Nephron progenitor cell (in vitro differentiated cells): ENCODE measurements around the gene MNX1.

ENCODE experiments used
- DNase-seq: peaks from one replicate; pipeline ENCODE4 v3.0.0; 2021
- H3K27ac Mint-ChIP-seq: 2 replicates; pipeline ENCODE4 v1.8.0; 2021; ENCODE audit warnings: mild to moderate bottlenecking, moderate library complexity, mixed read lengths
- H3K27me3 Mint-ChIP-seq: 2 replicates; pipeline ENCODE4 v1.8.0; 2021; ENCODE audit warnings: mild to moderate bottlenecking, low read depth, mixed read lengths; ENCODE audit not compliant: poor library complexity
- H3K36me3 Mint-ChIP-seq: 2 replicates; pipeline ENCODE4 v1.8.0; 2021; ENCODE audit warnings: low read depth, mixed read lengths
- H3K4me1 Mint-ChIP-seq: 2 replicates; pipeline ENCODE4 v1.8.0; 2021; ENCODE audit warnings: mixed read lengths
- H3K4me3 Mint-ChIP-seq: 2 replicates; pipeline ENCODE4 v1.8.0; 2021; ENCODE audit warnings: mild to moderate bottlenecking, moderate library complexity, mixed read lengths
- H3K9me3 Mint-ChIP-seq: 2 replicates; pipeline ENCODE4 v1.8.0; 2021; ENCODE audit warnings: mild to moderate bottlenecking, moderate library complexity, mixed read lengths
- TF ChIP-seq, protein P1 (sequence below): fragments of 200-600 bp; sonication (generic); IDR thresholded peaks from 2 replicates; pipeline ENCODE4 v1.5.0; 2021; ENCODE audit warnings: antibody characterized with exemption

Gene MNX1

DNA sequence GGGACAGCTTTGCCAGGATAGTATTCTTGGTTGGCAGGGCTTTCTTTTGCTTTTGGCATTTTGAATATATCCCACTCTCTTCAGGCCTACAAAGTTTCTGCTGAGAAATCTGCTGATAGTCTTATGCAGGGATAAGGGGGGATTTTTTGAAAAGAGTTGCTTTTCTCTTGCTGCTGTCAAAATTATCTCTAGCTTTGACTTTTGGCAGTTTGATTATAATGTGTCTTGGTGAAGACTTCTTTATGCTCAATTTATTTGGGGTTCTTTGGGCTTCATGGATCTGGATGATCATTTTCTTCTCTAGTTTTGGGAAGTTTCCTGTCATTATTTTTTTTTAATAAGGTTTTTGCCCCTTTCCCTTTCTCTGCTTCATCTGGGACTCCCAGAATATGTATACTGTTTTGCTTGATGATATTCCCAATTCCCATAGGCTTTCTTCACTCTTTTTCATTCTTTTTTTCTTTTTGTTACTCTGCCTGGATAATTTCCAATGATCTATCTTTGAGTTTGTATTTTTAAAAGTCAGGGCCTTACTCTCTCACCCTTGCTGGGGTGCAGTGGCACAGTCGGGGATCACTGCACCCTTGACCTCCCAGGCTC is 31.4 kb downstream of the MNX1 start:
- Mint-ChIP-seq H3K27me3 (no peaks in the 10 kb centered on the region), H3K9me3 (peaks cover 34% of the 10 kb centered on the region), H3K27ac (no peak overlapping the region), H3K4me1 (no peaks in the 10 kb centered on the region), H3K4me3 (no peak overlapping the region), H3K36me3 (peaks cover 39% of the 10 kb centered on the region)
- TF ChIP-seq, protein P1, sequence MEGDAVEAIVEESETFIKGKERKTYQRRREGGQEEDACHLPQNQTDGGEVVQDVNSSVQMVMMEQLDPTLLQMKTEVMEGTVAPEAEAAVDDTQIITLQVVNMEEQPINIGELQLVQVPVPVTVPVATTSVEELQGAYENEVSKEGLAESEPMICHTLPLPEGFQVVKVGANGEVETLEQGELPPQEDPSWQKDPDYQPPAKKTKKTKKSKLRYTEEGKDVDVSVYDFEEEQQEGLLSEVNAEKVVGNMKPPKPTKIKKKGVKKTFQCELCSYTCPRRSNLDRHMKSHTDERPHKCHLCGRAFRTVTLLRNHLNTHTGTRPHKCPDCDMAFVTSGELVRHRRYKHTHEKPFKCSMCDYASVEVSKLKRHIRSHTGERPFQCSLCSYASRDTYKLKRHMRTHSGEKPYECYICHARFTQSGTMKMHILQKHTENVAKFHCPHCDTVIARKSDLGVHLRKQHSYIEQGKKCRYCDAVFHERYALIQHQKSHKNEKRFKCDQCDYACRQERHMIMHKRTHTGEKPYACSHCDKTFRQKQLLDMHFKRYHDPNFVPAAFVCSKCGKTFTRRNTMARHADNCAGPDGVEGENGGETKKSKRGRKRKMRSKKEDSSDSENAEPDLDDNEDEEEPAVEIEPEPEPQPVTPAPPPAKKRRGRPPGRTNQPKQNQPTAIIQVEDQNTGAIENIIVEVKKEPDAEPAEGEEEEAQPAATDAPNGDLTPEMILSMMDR, result no peak
- no peak for DNase-seq

DNA sequence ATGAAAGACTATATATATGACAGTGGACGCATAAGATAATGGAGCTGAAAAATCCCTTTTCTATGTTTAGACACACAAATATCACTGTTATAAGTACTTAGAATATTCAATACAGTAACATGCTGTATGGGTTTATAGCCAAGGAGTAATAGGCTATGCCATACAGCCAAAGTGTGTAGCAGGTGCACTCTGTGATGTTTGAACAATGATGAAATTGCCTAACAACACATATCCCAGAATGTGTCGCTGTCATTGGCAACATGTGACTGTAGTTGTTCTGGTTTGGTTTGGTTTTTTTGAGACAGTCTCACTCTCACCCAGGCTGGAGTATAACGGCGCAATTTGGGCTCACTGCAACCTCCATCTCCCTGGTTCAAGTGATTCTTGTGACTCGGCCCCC is 34.8 kb downstream of the MNX1 start:
- no peak overlapping the region for H3K27ac Mint-ChIP-seq
- no peaks in the 10 kb centered on the region for H3K27me3 Mint-ChIP-seq
- no peak overlapping the region for H3K4me3 Mint-ChIP-seq
- no peak for DNase-seq
- H3K36me3 Mint-ChIP-seq, result peaks cover 52% of the 10 kb centered on the region
- H3K4me1 Mint-ChIP-seq, result no peaks in the 10 kb centered on the region
- H3K9me3 Mint-ChIP-seq, result peaks cover 29% of the 10 kb centered on the region
- TF ChIP-seq, protein P1, result no peak

DNA sequence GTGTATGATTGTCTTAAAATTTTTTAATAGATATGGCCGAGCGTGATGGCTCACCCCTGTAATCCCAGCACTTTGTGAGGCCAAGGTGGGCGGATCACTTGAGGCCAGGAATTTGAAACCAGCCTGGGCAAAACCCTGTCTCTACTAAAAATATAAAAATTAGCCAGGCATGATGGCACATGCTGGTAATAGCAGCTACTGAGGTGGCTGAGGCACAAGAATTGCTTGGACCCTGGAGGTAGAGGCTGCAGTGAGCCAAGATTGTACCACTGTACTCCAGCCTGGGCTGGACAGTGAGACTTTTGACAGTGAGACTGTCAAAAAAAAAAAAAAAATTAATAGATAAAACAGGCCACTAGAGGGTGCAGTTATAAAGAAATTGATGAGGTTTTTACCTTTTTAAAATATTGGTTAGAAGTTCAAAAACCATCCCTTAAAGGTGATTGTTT is 40.5 kb downstream of the MNX1 start:
- Mint-ChIP-seq H3K4me3 (no peak overlapping the region), H3K9me3 (no peaks in the 10 kb centered on the region), H3K27me3 (no peaks in the 10 kb centered on the region), H3K4me1 (no peaks in the 10 kb centered on the region), H3K36me3 (peaks cover 38% of the 10 kb centered on the region), H3K27ac (no peak overlapping the region)
- no peak for DNase-seq
- TF ChIP-seq, protein P1, result peak; percentile 21

DNA sequence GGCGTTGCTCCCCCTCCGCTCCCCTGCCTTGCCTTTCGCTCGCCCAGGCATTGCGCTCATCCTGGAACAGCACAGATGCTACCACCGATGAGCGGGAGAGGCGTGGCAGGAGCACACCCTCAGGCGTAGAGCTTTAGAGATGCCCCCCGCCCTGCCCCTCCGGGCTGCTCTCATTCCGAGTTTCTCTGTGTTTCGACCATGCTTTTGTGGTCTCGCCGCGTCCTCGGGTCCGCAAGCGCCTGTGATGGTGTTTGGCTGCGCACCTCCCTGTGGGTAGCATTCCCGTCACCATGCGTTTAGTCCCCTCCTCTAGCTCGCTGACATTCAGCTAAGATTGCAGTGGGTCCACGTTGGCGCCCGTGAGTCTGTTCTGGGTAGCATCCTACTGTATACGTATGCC is 42.3 kb downstream of the MNX1 start:
- Mint-ChIP-seq H3K9me3 (no peaks in the 10 kb centered on the region), H3K4me3 (no peak overlapping the region), H3K36me3 (peaks cover 42% of the 10 kb centered on the region), H3K27ac (no peak overlapping the region), H3K4me1 (no peaks in the 10 kb centered on the region), H3K27me3 (no peaks in the 10 kb centered on the region)
- TF ChIP-seq, protein P1, result no peak
- no peak for DNase-seq

DNA sequence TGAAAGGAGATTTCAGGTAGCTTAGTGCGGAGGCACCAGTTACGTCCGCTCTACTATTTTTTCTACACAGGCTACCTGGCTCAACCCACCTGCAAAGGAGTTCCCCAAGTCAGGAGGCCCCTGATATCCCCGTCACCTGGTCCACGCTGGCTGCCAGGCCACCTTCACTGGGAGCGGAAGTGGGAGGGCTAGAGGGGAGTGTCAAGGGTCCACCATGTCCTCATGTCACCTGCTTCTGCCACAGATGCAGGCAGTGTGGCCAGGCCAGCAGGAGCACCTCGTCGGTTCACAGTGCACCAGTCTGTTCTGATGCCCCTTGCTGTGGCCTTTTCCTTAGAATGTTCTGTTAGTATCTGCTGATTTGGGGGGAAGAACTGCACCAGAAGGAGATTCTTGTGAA is 44.1 kb downstream of the MNX1 start:
- Mint-ChIP-seq H3K9me3 (no peaks in the 10 kb centered on the region), H3K27ac (no peak overlapping the region), H3K36me3 (peaks cover 49% of the 10 kb centered on the region), H3K27me3 (no peaks in the 10 kb centered on the region), H3K4me3 (no peak overlapping the region), H3K4me1 (no peaks in the 10 kb centered on the region)
- TF ChIP-seq, protein P1, result no peak
- DNase-seq, result no peak

DNA sequence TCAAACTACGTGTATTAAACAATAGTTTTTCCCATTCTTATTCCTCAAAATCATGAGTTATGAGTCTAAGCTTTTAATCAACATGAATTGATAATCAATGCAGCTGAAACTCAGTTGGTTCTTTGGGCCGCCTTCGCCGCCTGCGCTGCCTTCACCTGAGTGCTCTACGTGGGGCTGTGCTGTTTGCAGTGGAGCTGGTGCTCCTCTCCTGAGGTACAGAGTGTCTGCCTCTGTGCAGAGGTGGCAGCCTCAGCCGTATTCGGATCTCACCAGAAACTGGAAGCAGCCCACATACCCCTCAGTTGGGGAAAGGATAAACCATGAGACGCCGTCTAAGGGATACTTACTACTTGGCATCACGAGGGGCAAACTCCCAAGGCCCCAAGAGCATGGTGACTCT is 45.5 kb downstream of the MNX1 start:
- no peak overlapping the region for H3K27ac Mint-ChIP-seq
- DNase-seq, result no peak
- H3K4me3 Mint-ChIP-seq, result no peak overlapping the region
- H3K9me3 Mint-ChIP-seq, result no peaks in the 10 kb centered on the region
- peaks cover 57% of the 10 kb centered on the region for H3K36me3 Mint-ChIP-seq
- TF ChIP-seq, protein P1, result no peak
- H3K4me1 Mint-ChIP-seq, result no peaks in the 10 kb centered on the region
- no peaks in the 10 kb centered on the region for H3K27me3 Mint-ChIP-seq
